IMR-90 (cell line): ENCODE data around the gene ERCC5. TPM values are rescaled to one million over a fixed set of nuclear protein-coding genes. Genes with fewer than 3 reads are reported as not detected.

Source experiments
- ATAC-seq: fragments of 200-7000 bp; cut with Tn5 transposase; 2 replicates; pipeline ENCODE4 v1.9.1; 2020; ENCODE audit warnings: low read depth, mild to moderate bottlenecking, moderate library complexity
- BruUV-seq: library from RNA; stranded (reverse); fragments of 400-500 nt; replicated peaks from 2 replicates; lab custom pipeline; 2021; lab: Mats Ljungman, UMichigan
- CTCF ChIA-PET: fragments of 300-600 bp; formaldehyde crosslinking; extraction: SDS; loops from one replicate; lab custom pipeline; 2021; ENCODE audit warnings: antibody characterized with exemption; lab: Yijun Ruan, JAX
- POLR2A ChIA-PET: fragments of 300-600 bp; sonication (Branson Sonifier 250); formaldehyde crosslinking; loops from one replicate; lab custom pipeline; 2022; ENCODE audit warnings: antibody characterized with exemption; ENCODE audit not compliant: unreplicated experiment; lab: Charles Lee
- DNase-seq: peaks from one replicate; pipeline ENCODE4 v3.0.0; 2013
- H2AFZ ChIP-seq: replicated peaks from 2 replicates; pipeline ENCODE3; 2013; ENCODE audit warnings: low read length, mild to moderate bottlenecking; ENCODE audit not compliant: poor library complexity
- H2AK5ac ChIP-seq: 2 replicates; pipeline ENCODE4 v1.6.1; 2013; ENCODE audit warnings: low read depth, low read length, inconsistent platforms
- H2AK9ac ChIP-seq: replicated peaks from 2 replicates; pipeline ENCODE3; 2013; ENCODE audit warnings: mild to moderate bottlenecking, low read depth, low read length, moderate library complexity; ENCODE audit not compliant: poor library complexity
- H2BK120ac ChIP-seq: 2 replicates; pipeline ENCODE4 v1.6.1; 2013; ENCODE audit warnings: low read depth, low read length, inconsistent platforms
- H2BK15ac ChIP-seq: 3 replicates; pipeline ENCODE4 v1.6.1; 2013; ENCODE audit warnings: low read depth, low read length, inconsistent platforms
- H2BK20ac ChIP-seq: 2 replicates; pipeline ENCODE4 v1.6.1; 2013; ENCODE audit warnings: low read depth, mild to moderate bottlenecking, inconsistent platforms, low read length, moderate library complexity
- H2BK5ac ChIP-seq: 2 replicates; pipeline ENCODE4 v1.6.1; 2013; ENCODE audit warnings: mild to moderate bottlenecking, low read depth, low read length, inconsistent platforms; ENCODE audit not compliant: poor library complexity, severe bottlenecking
- H3K14ac ChIP-seq: replicated peaks from 2 replicates; pipeline ENCODE4 v1.6.1; 2013; ENCODE audit warnings: low read depth, low read length, inconsistent platforms
- H3K18ac ChIP-seq: 2 replicates; pipeline ENCODE4 v1.6.1; 2013; ENCODE audit warnings: low read depth, low read length, control low read depth
- H3K23ac ChIP-seq: 2 replicates; pipeline ENCODE4 v1.6.1; 2013; ENCODE audit warnings: low read depth, low read length, inconsistent platforms
- H3K27ac ChIP-seq: 2 replicates; pipeline ENCODE4 v1.5.1; 2013; ENCODE audit warnings: mild to moderate bottlenecking, control low read depth, low read length; ENCODE audit not compliant: insufficient read depth
- H3K27me3 ChIP-seq: 2 replicates; pipeline ENCODE4 v1.6.1; 2013; ENCODE audit warnings: low read length; ENCODE audit not compliant: control insufficient read depth, insufficient read depth
- H3K36me3 ChIP-seq: 2 replicates; pipeline ENCODE4 v1.6.1; 2013; ENCODE audit warnings: low read length, mixed read lengths; ENCODE audit not compliant: control insufficient read depth, insufficient read depth
- H3K4ac ChIP-seq: 2 replicates; pipeline ENCODE4 v1.6.1; 2013; ENCODE audit warnings: low read depth, low read length, inconsistent platforms
- H3K4me1 ChIP-seq: 2 replicates; pipeline ENCODE4 v1.6.1; 2013; ENCODE audit warnings: low read length, mixed read lengths; ENCODE audit not compliant: control insufficient read depth, insufficient read depth
- H3K4me2 ChIP-seq: 2 replicates; pipeline ENCODE4 v1.6.1; 2013; ENCODE audit warnings: low read depth, mild to moderate bottlenecking, control low read depth, low read length, moderate library complexity
- H3K4me3 ChIP-seq: 2 replicates; pipeline ENCODE4 v1.5.1; 2013; ENCODE audit warnings: low read depth, mild to moderate bottlenecking, control low read depth, low read length, moderate library complexity; ENCODE audit not compliant: insufficient read depth
- H3K56ac ChIP-seq: 2 replicates; pipeline ENCODE4 v1.6.1; 2013; ENCODE audit warnings: low read length, inconsistent platforms; ENCODE audit not compliant: insufficient read depth; ENCODE audit errors: extremely low read depth
- H3K79me1 ChIP-seq, 2 experiments: 2 replicates each; pipeline ENCODE4 v1.6.1; 2013; ENCODE audit warnings: low read length in 2 of 2, inconsistent platforms in 1 of 2, low read depth in 1 of 2
- H3K9ac ChIP-seq: 2 replicates; pipeline ENCODE4 v1.6.1; 2013; ENCODE audit warnings: low read depth, low read length, control low read depth
- H3K9me1 ChIP-seq: 2 replicates; pipeline ENCODE4 v1.6.1; 2013; ENCODE audit warnings: low read length, inconsistent platforms; ENCODE audit not compliant: insufficient read depth
- H3K9me3 ChIP-seq: 2 replicates; pipeline ENCODE4 v1.6.1; 2013; ENCODE audit warnings: low read length; ENCODE audit not compliant: control insufficient read depth, insufficient read depth
- H4K20me1 ChIP-seq: 2 replicates; pipeline ENCODE4 v1.6.1; 2013; ENCODE audit warnings: low read length, inconsistent platforms; ENCODE audit not compliant: insufficient read depth
- H4K5ac ChIP-seq: 2 replicates; pipeline ENCODE4 v1.6.1; 2013; ENCODE audit warnings: mild to moderate bottlenecking, low read depth, low read length, control low read depth
- H4K8ac ChIP-seq, 2 experiments: 2 replicates each; pipeline ENCODE4 v1.6.1; 2013; ENCODE audit warnings: low read depth in 2 of 2, low read length in 2 of 2, control low read depth in 1 of 2, inconsistent platforms in 1 of 2
- H4K91ac ChIP-seq: 2 replicates; pipeline ENCODE4 v1.6.1; 2013; ENCODE audit warnings: low read depth, low read length, inconsistent platforms; ENCODE audit not compliant: insufficient read depth
- BHLHE40 ChIP-seq: fragments of 150-350 bp; IDR thresholded peaks from 2 replicates; pipeline ENCODE4 v1.6.1; 2016; ENCODE audit warnings: mild to moderate bottlenecking, low read depth, low read length
- CEBPB ChIP-seq: IDR thresholded peaks from 2 replicates; pipeline ENCODE4 v1.6.1; 2012; ENCODE audit warnings: low read depth, low read length, improper control_type of control experiment
- CHD1 ChIP-seq: IDR thresholded peaks from 2 replicates; pipeline ENCODE4 v1.6.1; 2012; ENCODE audit warnings: low read depth, low read length, improper control_type of control experiment
- FOS ChIP-seq: fragments of 150-350 bp; IDR thresholded peaks from 2 replicates; pipeline ENCODE4 v1.6.1; 2016; ENCODE audit warnings: low read depth, low read length
- MAFK ChIP-seq: IDR thresholded peaks from 2 replicates; pipeline ENCODE4 v1.6.1; 2012; ENCODE audit warnings: low read depth, low read length, improper control_type of control experiment
- MAZ ChIP-seq: IDR thresholded peaks from 2 replicates; pipeline ENCODE4 v1.6.1; 2012; ENCODE audit warnings: low read depth, mild to moderate bottlenecking, low read length, improper control_type of control experiment, moderate library complexity, borderline replicate concordance
- MXI1 ChIP-seq: IDR thresholded peaks from 2 replicates; pipeline ENCODE4 v1.6.1; 2012; ENCODE audit warnings: low read depth, mild to moderate bottlenecking, low read length, moderate library complexity, borderline replicate concordance
- NFE2L2 ChIP-seq: fragments of 150-350 bp; IDR thresholded peaks from 2 replicates; pipeline ENCODE4 v1.6.1; 2016; ENCODE audit warnings: low read depth, mild to moderate bottlenecking, low read length
- POLR2A ChIP-seq: IDR thresholded peaks from 2 replicates; pipeline ENCODE4 v1.6.1; 2012; ENCODE audit warnings: mild to moderate bottlenecking, low read depth, low read length
- RAD21 ChIP-seq: IDR thresholded peaks from 2 replicates; pipeline ENCODE4 v1.6.1; 2012; ENCODE audit warnings: low read length, improper control_type of control experiment
- RCOR1 ChIP-seq: IDR thresholded peaks from 2 replicates; pipeline ENCODE4 v1.6.1; 2012; ENCODE audit warnings: mild to moderate bottlenecking, low read length, improper control_type of control experiment; ENCODE audit not compliant: insufficient replicate concordance
- RFX5 ChIP-seq: IDR thresholded peaks from 2 replicates; pipeline ENCODE4 v1.8.0; 2012; ENCODE audit warnings: low read depth, mild to moderate bottlenecking, low read length, moderate library complexity
- SMC3 ChIP-seq: fragments of 150-350 bp; IDR thresholded peaks from 2 replicates; pipeline ENCODE4 v1.6.1; 2016; ENCODE audit warnings: low read depth, mild to moderate bottlenecking, antibody characterized with exemption, low read length, moderate library complexity
- USF2 ChIP-seq: fragments of 150-350 bp; IDR thresholded peaks from 2 replicates; pipeline ENCODE4 v1.6.1; 2017; ENCODE audit warnings: mild to moderate bottlenecking, antibody characterized with exemption, low read length, low read depth
- WGBS, 2 experiments: methylation state at CpG; one replicate each; pipeline versions ENCODE4 v1.1.5 to v1.1.7; 2013; ENCODE audit warnings: missing lambda C conversion rate in 2 of 2; ENCODE audit not compliant: insufficient read length in 1 of 2; ENCODE audit errors: extremely low coverage in 2 of 2; 5-methylcytosine and 5-hydroxymethylcytosine counted together
- dilution Hi-C: fragments of 300-500 bp; cut with HindIII; formaldehyde crosslinking; loops from one replicate; pipeline ENCODE4 v1.14.3; 2018; ENCODE audit warnings: low sequenced_read_pairs; ENCODE audit not compliant: unreplicated experiment
- in situ Hi-C: fragments of 300-500 bp; cut with MboI; formaldehyde crosslinking; loops from 3 replicates; pipeline ENCODE4 v1.14.3; 2019; ENCODE audit warnings: low sequenced_read_pairs, inconsistent platforms, mixed read lengths
- intact Hi-C: fragments of 100-400 bp; cut with micrococcal nuclease; formaldehyde crosslinking; loops from 2 replicates; pipeline ENCODE4 v1.10.0; 2022
- polyA plus RNA-seq, 3 experiments: library from polyadenylated mRNA; depleted of rRNA; stranded (reverse); fragments of >200 nt; gene quantifications; 2 replicates each; pipeline ENCODE4 v1.2.3, GENCODE V29; 2012; ENCODE audit warnings: low replicate concordance in 1 of 3
- total RNA-seq: library from RNA; depleted of rRNA; stranded (reverse); fragments of >200 nt; gene quantifications from 2 replicates; pipeline ENCODE4 v1.2.3, GENCODE V29; 2012
- TF ChIP-seq, protein P1 (sequence below): conservative IDR thresholded peaks from 2 replicates; pipeline ENCODE4 v1.5.1; 2012; ENCODE audit warnings: mild to moderate bottlenecking, low read depth, low read length, improper control_type of control experiment

The ERCC5 gene
- total and polyA plus RNA-seq, 2 of the 4 experiments (the other 2 are of a cell fraction), result 29.7 to 34.4 TPM

DNA sequence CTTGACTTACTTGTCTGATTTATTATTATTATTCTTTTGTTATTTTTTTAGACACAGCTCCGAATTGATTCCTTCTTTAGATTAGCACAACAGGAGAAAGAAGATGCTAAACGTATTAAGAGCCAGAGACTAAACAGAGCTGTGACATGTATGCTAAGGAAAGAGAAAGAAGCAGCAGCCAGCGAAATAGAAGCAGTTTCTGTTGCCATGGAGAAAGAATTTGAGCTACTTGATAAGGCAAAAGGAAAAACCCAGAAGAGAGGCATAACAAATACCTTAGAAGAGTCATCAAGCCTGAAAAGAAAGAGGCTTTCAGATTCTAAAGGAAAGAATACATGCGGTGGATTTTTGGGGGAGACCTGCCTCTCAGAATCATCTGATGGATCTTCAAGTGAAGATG is 29.4 kb downstream of the ERCC5 start:
- no peak overlapping the region for H3K4ac ChIP-seq
- H3K36me3 ChIP-seq, result peaks cover 19% of the 10 kb centered on the region
- no peak overlapping the region for H2BK120ac ChIP-seq
- no peak overlapping the region for H2BK5ac ChIP-seq
- H3K9me1 ChIP-seq, result no peaks in the 10 kb centered on the region; the same call in 1 of the 2 replicates
- TF ChIP-seq MXI1 (no peak), BHLHE40 (no peak), RCOR1 (no peak), MAZ (no peak), CHD1 (no peak), CEBPB (no peak), NFE2L2 (no peak), MAFK (no peak), RFX5 (no peak), SMC3 (no peak), FOS (no peak), USF2 (no peak), RAD21 (no peak), POLR2A (no peak)
- TF ChIP-seq, protein P1, sequence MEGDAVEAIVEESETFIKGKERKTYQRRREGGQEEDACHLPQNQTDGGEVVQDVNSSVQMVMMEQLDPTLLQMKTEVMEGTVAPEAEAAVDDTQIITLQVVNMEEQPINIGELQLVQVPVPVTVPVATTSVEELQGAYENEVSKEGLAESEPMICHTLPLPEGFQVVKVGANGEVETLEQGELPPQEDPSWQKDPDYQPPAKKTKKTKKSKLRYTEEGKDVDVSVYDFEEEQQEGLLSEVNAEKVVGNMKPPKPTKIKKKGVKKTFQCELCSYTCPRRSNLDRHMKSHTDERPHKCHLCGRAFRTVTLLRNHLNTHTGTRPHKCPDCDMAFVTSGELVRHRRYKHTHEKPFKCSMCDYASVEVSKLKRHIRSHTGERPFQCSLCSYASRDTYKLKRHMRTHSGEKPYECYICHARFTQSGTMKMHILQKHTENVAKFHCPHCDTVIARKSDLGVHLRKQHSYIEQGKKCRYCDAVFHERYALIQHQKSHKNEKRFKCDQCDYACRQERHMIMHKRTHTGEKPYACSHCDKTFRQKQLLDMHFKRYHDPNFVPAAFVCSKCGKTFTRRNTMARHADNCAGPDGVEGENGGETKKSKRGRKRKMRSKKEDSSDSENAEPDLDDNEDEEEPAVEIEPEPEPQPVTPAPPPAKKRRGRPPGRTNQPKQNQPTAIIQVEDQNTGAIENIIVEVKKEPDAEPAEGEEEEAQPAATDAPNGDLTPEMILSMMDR, result no peak
- intact Hi-C loops, result no loop called here
- no peak overlapping the region for H4K5ac ChIP-seq
- H4K8ac ChIP-seq, result no peak overlapping the region
- DNase-seq (no peak), ATAC-seq (no peak)
- H3K4me2 ChIP-seq, result no peak overlapping the region
- H3K4me1 ChIP-seq, result peaks cover 7% of the 10 kb centered on the region
- H3K18ac ChIP-seq, result no peak overlapping the region
- H4K91ac ChIP-seq, result no peak overlapping the region
- no peak overlapping the region for H2AK5ac ChIP-seq
- no CpG with 5 or more reads among the region's 4 CpGs for WGBS, 2 experiments
- H3K23ac ChIP-seq, result no peak overlapping the region
- ChIA-PET CTCF (no interaction called here), POLR2A (no interaction called here)
- no peak overlapping the region for H3K56ac ChIP-seq
- H3K14ac ChIP-seq, result no peak overlapping the region
- no peak overlapping the region for H3K9ac ChIP-seq
- H4K20me1 ChIP-seq, result peaks cover 8% of the 10 kb centered on the region; the same call in 1 of the 2 replicates
- in situ Hi-C loops, result no loop called here
- H2BK15ac ChIP-seq, result no peak overlapping the region
- H2AK9ac ChIP-seq, result no peak overlapping the region
- H3K9me3 ChIP-seq, result no peaks in the 10 kb centered on the region
- no peak overlapping the region for H3K4me3 ChIP-seq
- TSS peak; percentile 94 for BruUV-seq
- H2AFZ ChIP-seq, result no peak overlapping the region
- peaks cover 0 to 6% of the 10 kb centered on the region in 2 experiments; a peak in 2 of 4 replicates for H3K79me1 ChIP-seq
- H3K27ac ChIP-seq, result no peak overlapping the region
- no peak overlapping the region for H2BK20ac ChIP-seq
- no peaks in the 10 kb centered on the region for H3K27me3 ChIP-seq
- dilution Hi-C loops, result no loop called here
